GM12874 (cell line): ENCODE data around the gene CASQ2.

Experiments
- CTCF ChIP-seq: IDR thresholded peaks from 2 replicates; pipeline ENCODE4 v1.5.1; 2011; ENCODE audit warnings: low read depth, mild to moderate bottlenecking, control low read depth, low read length, moderate library complexity; ENCODE audit not compliant: insufficient read depth

CASQ2 gene

GRCh38 chr1:115718011-115718754 lies 50.3 kb downstream of the CASQ2 start:
- no peak for TF ChIP-seq CTCF

GRCh38 chr1:115717541-115717940 lies 51.0 kb downstream of the CASQ2 start:
- TF ChIP-seq CTCF = peak; percentile 54

GRCh38 chr1:115714572-115715141 lies 53.9 kb downstream of the CASQ2 start:
- TF ChIP-seq CTCF = no peak

- TF ChIP-seq CTCF = no peak
Measured at GRCh38 chr1:115713906-115714305, 54.6 kb downstream of the CASQ2 start.

- TF ChIP-seq CTCF = no peak
Measured at GRCh38 chr1:115712911-115713609, 55.5 kb downstream of the CASQ2 start.

- TF ChIP-seq CTCF = no peak
Measured at GRCh38 chr1:115710859-115711624, 57.5 kb downstream of the CASQ2 start.

- TF ChIP-seq CTCF = peak; percentile 58
Measured at GRCh38 chr1:115706587-115707425, 61.7 kb downstream of the CASQ2 start.
